K562 (cell line): ENCODE measurements around the gene MRAP2. TPM values are rescaled to one million over a fixed set of nuclear protein-coding genes. Genes with fewer than 3 reads are reported as not detected.
A peak's percentile ranks its signal among the peaks of the same experiment; 100 is the strongest.

Experiments used
- FIP1L1 ChIP-seq: fragments of 200-400 bp; formaldehyde crosslinking; IDR thresholded peaks from 2 replicates; pipeline ENCODE4 v1.6.1; 2018; ENCODE audit warnings: mild to moderate bottlenecking, low read depth, low read length; ENCODE audit not compliant: poor library complexity, severe bottlenecking
- GATAD2B ChIP-seq: fragments of 450-650 bp; IDR thresholded peaks from 2 replicates; pipeline ENCODE4 v1.6.1; 2017; ENCODE audit warnings: mild to moderate bottlenecking, borderline replicate concordance
- NCOR1 ChIP-seq: fragments of 450-650 bp; IDR thresholded peaks from 2 replicates; pipeline ENCODE4 v1.6.1; 2016; ENCODE audit warnings: mild to moderate bottlenecking, moderate library complexity
- NONO ChIP-seq, 2 experiments: fragments of 200-400 bp in 1 of 2; fragments of 450-650 bp in 1 of 2; formaldehyde crosslinking in 1 of 2; IDR thresholded peaks; 2 replicates each; pipeline ENCODE4 v1.6.1; 2017; ENCODE audit warnings: low read depth in 2 of 2, mild to moderate bottlenecking in 2 of 2, moderate library complexity in 2 of 2, low read length in 1 of 2
- NRF1 ChIP-seq, 2 experiments: fragments of 450-650 bp; IDR thresholded peaks in 1 of 2; conservative IDR thresholded peaks in 1 of 2; 2 replicates each; pipeline ENCODE4 v1.6.1; 2014; ENCODE audit warnings: mild to moderate bottlenecking in 2 of 2
- RFX1 ChIP-seq: fragments of 450-650 bp; IDR thresholded peaks from 2 replicates; pipeline ENCODE4 v1.6.1; 2016; ENCODE audit warnings: mild to moderate bottlenecking, moderate library complexity
- SP2 ChIP-seq: IDR thresholded peaks from 2 replicates; pipeline ENCODE4 v1.6.1; 2011; ENCODE audit warnings: mild to moderate bottlenecking, low read depth, low read length, moderate library complexity; ENCODE audit not compliant: poor library complexity, severe bottlenecking; ENCODE audit errors: extremely low read depth
- TCF3 ChIP-seq: sonication (generic); formaldehyde crosslinking; IDR thresholded peaks from 2 replicates; pipeline ENCODE4 v1.4.0; 2020; ENCODE audit warnings: mild to moderate bottlenecking, missing genetic modification reagents
- ZBTB11 ChIP-seq, 3 experiments: fragments of 200-800 bp in 1 of 3; fragments of 250-450 bp in 1 of 3; fragments of 450-650 bp in 1 of 3; sonication (Bioruptor Pico) in 1 of 3; sonication (Bioruptor generic) in 1 of 3; formaldehyde crosslinking in 1 of 3; IDR thresholded peaks; 2 replicates each; pipeline versions ENCODE4 v1.6.1 to v1.8.0; 2016 to 2022; ENCODE audit warnings: mild to moderate bottlenecking in 2 of 3, missing genetic modification characterization in 2 of 3, missing compliant biosample characterization in 1 of 3, moderate library complexity in 1 of 3
- ZNF431 ChIP-seq: sonication (generic); formaldehyde crosslinking; IDR thresholded peaks from 2 replicates; pipeline ENCODE4 v1.8.0; 2022; ENCODE audit warnings: mild to moderate bottlenecking, missing genetic modification reagents
- ZNF511 ChIP-seq: sonication (generic); formaldehyde crosslinking; IDR thresholded peaks from 2 replicates; pipeline ENCODE4 v1.8.0; 2022; ENCODE audit warnings: mild to moderate bottlenecking, missing genetic modification reagents
- ZNF639 ChIP-seq, 2 experiments: fragments of 200-800 bp in 1 of 2; sonication (Bioruptor generic) in 1 of 2; sonication (generic) in 1 of 2; formaldehyde crosslinking in 1 of 2; IDR thresholded peaks in 1 of 2; conservative IDR thresholded peaks in 1 of 2; 2 replicates each; pipeline versions ENCODE4 v1.5.0 to v1.6.1; 2016 to 2020; ENCODE audit warnings: missing compliant biosample characterization in 1 of 2, missing genetic modification characterization in 1 of 2, missing genetic modification reagents in 1 of 2
- polyA plus RNA-seq, 8 experiments: library from polyadenylated mRNA; depleted of rRNA in 4 of 8; stranded (reverse) in 5 of 8; unstranded in 3 of 8; fragments of >200 nt; fragmentation: Nextera tagmentation in 2 of 8; fragmentation: Illumina TruSeq in 1 of 8; extraction: Ambion mirVana in 2 of 8; extraction: Trizol in 1 of 8; gene quantifications; 2 replicates each; pipeline versions ENCODE4 v1.2.1 to v1.2.3, GENCODE V29; 2011 to 2014; ENCODE audit warnings: inconsistent platforms in 1 of 8, missing spikeins in 1 of 8
- total RNA-seq, 7 experiments: library from RNA; depleted of rRNA in 6 of 7; stranded (reverse); fragments of >200 nt in 6 of 7; fragmentation: Illumina TruSeq in 2 of 7; extraction: Trizol in 2 of 7; gene quantifications; 2 replicates each; pipeline versions ENCODE4 v1.2.1 to v1.2.3, GENCODE V29; 2011 to 2021; ENCODE audit warnings: low replicate concordance in 1 of 7

MRAP2 gene
- total and polyA plus RNA-seq, 9 of the 15 experiments (the other 6 are each of a cell fraction or from before 2014, with no cell fraction given): 5.9 to 38.9 (median 9.3) TPM

GRCh38 chr6:84033523-84034451, at the start of gene MRAP2 (continued):
- TF ChIP-seq NONO (IDR thresholded peaks at IDR 0.05; ENCODE audit: low read depth in 2 of 2, low read length in 1 of 2) (peak; percentile 27 to 83; a peak in 2 of 4 replicates), ZNF431 (CRISPR knock-in tag) (no peak), FIP1L1 (no peak), NRF1 (conservative IDR thresholded peaks at IDR 0.05 in 1 of 2, IDR thresholded peaks at IDR 0.05 in 1 of 2) (peak in 1 of 2 experiments; percentile 74; a peak in 2 of 4 replicates), NCOR1 (no peak), SP2 (no peak), ZNF639 (CRISPR knock-in tag; conservative IDR thresholded peaks at IDR 0.05 in 1 of 2, IDR thresholded peaks at IDR 0.05 in 1 of 2) (0 out of 4 replicates have a peak, but pooled peaks of 1 of the 2 experiments have one; percentile 39), GATAD2B (peak; percentile 80; the same call in 1 of the 2 replicates), ZBTB11 (CRISPR knock-in tag; IDR thresholded peaks at IDR 0.05) (peak in 1 of 3 experiments; percentile 27; a peak in 1 of 6 replicates), TCF3 (CRISPR knock-in tag) (no peak), ZNF511 (CRISPR knock-in tag) (0 out of 2 replicates have a peak, but pooled peaks have one; percentile 49), RFX1 (no peak)
